SU-DHL-6 (cell line): ENCODE results near the gene PRDM16.

ENCODE experiments used
- H2AFZ ChIP-seq: fragments of 200-600 bp; sonication (generic); 2 replicates; pipeline ENCODE4 v1.6.1; 2014; ENCODE audit warnings: low read depth, mild to moderate bottlenecking, moderate library complexity, mixed read lengths, antibody characterized with exemption, low read length; ENCODE audit not compliant: severe bottlenecking
- H3F3A ChIP-seq: fragments of 200-600 bp; shearing (Covaris generic); 2 replicates; pipeline ENCODE4 v1.6.0; 2016; ENCODE audit warnings: antibody characterized with exemption, mild to moderate bottlenecking; ENCODE audit not compliant: insufficient read depth
- H3K27ac ChIP-seq: fragments of 200-600 bp; sonication (generic); 2 replicates; pipeline ENCODE4 v1.5.1; 2016; ENCODE audit warnings: low read depth, mild to moderate bottlenecking, low read length, moderate library complexity, mixed read lengths
- H3K27me3 ChIP-seq: fragments of 200-600 bp; sonication (generic), shearing (Covaris generic); 2 replicates; pipeline ENCODE4 v1.6.0; 2014; ENCODE audit warnings: mild to moderate bottlenecking, low read length
- H3K36me3 ChIP-seq: fragments of 200-600 bp; sonication (generic); 2 replicates; pipeline ENCODE4 v1.6.1; 2014; ENCODE audit warnings: mild to moderate bottlenecking, low read length, mixed read lengths
- H3K4me2 ChIP-seq: fragments of 300-600, 200-600 bp; shearing (Covaris generic), sonication (generic); 2 replicates; pipeline ENCODE4 v1.6.0; 2014; ENCODE audit warnings: low read length, low read depth, mild to moderate bottlenecking; ENCODE audit not compliant: poor library complexity, severe bottlenecking
- H3K4me3 ChIP-seq: fragments of 200-600 bp; sonication (generic); 2 replicates; pipeline ENCODE4 v1.5.1; 2014; ENCODE audit warnings: antibody characterized with exemption, low read length, mild to moderate bottlenecking, mixed read lengths; ENCODE audit not compliant: insufficient read depth, poor library complexity, severe bottlenecking
- H3K79me2 ChIP-seq: fragments of 200-600 bp; sonication (generic); 2 replicates; pipeline ENCODE4 v1.6.1; 2014; ENCODE audit warnings: mild to moderate bottlenecking, low read length, moderate library complexity; ENCODE audit not compliant: insufficient read depth
- H3K9ac ChIP-seq: fragments of 200-600 bp; sonication (generic); 2 replicates; pipeline ENCODE4 v1.7.0; 2014; ENCODE audit warnings: mild to moderate bottlenecking, low read length
- H3K9me2 ChIP-seq: fragments of 200-600 bp; sonication (generic); replicated peaks from 2 replicates; pipeline ENCODE4 v1.6.1; 2014; ENCODE audit warnings: low read length; ENCODE audit not compliant: insufficient read depth
- H3K9me3 ChIP-seq: fragments of 200-600 bp; sonication (generic); 2 replicates; pipeline ENCODE4 v1.6.1; 2014; ENCODE audit warnings: low read length, mixed read lengths; ENCODE audit not compliant: insufficient read depth
- H4K20me1 ChIP-seq: fragments of 200-600 bp; sonication (generic); 2 replicates; pipeline ENCODE4 v1.6.1; 2014; ENCODE audit warnings: low read depth, mild to moderate bottlenecking, antibody characterized with exemption, low read length, moderate library complexity, mixed read lengths
- CTCF ChIP-seq: fragments of 200-600 bp; sonication (generic); IDR thresholded peaks from one replicate; pipeline ENCODE4 v1.5.1; 2017; ENCODE audit warnings: antibody characterized with exemption, mild to moderate bottlenecking, low read length, moderate library complexity; ENCODE audit not compliant: insufficient read depth, poor library complexity, severe bottlenecking
- EZH2phosphoT487 ChIP-seq: fragments of 200-600 bp; sonication (generic), shearing (Covaris generic); conservative IDR thresholded peaks from 2 replicates; pipeline ENCODE4 v1.6.1; 2018; ENCODE audit warnings: mild to moderate bottlenecking, antibody characterized with exemption, low read length, moderate library complexity, mixed read lengths

PRDM16 gene

DNA sequence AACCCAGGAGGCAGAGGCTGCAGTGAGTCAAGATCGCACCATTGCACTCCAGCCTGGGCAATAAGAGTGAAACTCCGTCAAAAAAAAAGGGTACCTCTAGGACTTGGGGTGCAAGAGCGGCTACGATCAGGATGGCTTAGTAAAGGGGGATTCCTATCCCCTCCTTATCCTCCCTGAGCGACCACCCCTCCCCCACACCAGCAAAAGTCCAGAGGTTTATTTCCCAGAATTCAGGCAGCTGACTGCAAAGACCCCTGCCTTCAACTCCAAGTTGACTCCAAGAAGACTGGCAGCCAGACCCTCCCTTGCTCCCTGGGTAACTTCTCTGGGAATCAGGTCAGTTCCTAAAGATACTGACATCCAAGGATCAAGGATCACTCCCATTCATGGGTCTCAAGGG, 12.4 kb upstream of the PRDM16 start:
- Histone ChIP-seq H3K4me3 (no peak overlapping the region), H3K79me2 (no peaks in the 10 kb centered on the region), H3K9me2 (no peaks in the 10 kb centered on the region), H4K20me1 (no peaks in the 10 kb centered on the region), H3K9me3 (no peaks in the 10 kb centered on the region), H3K36me3 (no peaks in the 10 kb centered on the region), H3K9ac (no peak overlapping the region), H3K27me3 (no peaks in the 10 kb centered on the region), H3K4me2 (no peak overlapping the region), H3F3A (no peaks in the 10 kb centered on the region), H2AFZ (no peak overlapping the region), H3K27ac (no peak overlapping the region)
- TF ChIP-seq EZH2phosphoT487 (no peak), CTCF (no peak)

DNA sequence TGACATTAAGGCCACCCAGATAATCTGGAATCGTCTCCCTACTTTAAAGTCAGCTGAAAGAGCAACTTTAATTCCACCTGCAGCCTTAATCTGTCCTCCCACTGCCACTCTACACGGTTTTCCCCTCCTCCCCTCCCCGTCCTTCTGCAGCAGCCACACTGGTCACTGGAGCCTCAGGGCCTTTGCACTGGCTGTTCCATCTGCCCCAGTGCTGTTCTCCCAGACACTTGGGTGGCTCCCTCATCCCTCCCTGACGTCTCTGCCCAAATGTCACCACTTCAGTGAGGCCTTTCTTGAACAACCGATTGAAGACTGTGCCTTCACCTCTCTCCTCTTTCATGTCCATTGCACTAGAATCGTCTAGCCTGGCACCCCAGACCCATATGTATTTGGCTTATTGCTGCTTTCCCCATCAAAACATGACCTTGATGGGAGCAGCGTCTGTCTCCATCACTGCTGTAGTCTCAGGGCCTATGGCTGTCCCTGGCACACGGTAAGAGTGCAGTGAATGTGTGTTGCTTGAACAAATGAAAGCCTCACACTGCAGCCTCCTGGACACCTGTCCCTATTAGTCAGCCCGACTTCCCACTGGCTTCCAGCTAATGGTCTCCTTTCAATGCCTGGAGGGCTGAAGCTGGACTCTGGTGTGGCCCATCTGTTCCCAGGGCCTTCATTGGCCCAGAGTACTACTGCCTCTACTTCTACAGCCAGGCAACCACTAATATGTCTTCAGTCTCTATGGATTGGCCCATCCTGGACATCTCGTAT, 10.6 kb upstream of the PRDM16 start:
- Histone ChIP-seq H3F3A (no peaks in the 10 kb centered on the region), H4K20me1 (no peaks in the 10 kb centered on the region), H3K36me3 (no peaks in the 10 kb centered on the region), H3K79me2 (no peaks in the 10 kb centered on the region), H3K27ac (no peak overlapping the region), H3K9me2 (no peaks in the 10 kb centered on the region), H3K27me3 (no peaks in the 10 kb centered on the region), H2AFZ (no peak overlapping the region), H3K4me2 (no peak overlapping the region), H3K9me3 (no peaks in the 10 kb centered on the region), H3K4me3 (no peak overlapping the region), H3K9ac (no peak overlapping the region)
- TF ChIP-seq CTCF: no peak
- TF ChIP-seq EZH2phosphoT487: no peak

DNA sequence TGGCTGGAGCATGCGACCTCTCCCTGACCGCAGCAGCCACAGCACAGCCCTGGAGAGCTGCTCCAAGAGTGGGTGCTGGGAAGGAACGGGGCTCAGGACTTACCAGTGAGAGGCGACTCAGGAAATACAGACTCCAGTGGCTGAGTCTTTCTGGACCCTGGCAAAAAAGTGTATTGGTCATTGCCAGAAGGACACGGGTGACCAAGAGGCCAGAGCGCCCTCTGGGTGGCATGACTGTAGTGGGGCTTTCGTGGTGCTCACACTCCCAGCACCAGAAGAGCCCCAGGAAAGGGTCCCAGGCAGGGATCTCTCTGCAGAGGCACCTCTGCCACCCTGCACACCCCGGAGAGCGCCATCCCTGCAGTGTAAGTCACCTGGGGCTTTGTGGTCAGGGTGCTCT, 8.9 kb upstream of the PRDM16 start:
- Histone ChIP-seq H3K27me3 (no peaks in the 10 kb centered on the region), H2AFZ (no peak overlapping the region), H3K27ac (no peak overlapping the region), H3F3A (no peaks in the 10 kb centered on the region), H3K79me2 (no peaks in the 10 kb centered on the region), H3K9me2 (no peaks in the 10 kb centered on the region), H3K36me3 (no peaks in the 10 kb centered on the region), H3K9me3 (no peaks in the 10 kb centered on the region), H3K4me3 (no peak overlapping the region), H3K4me2 (no peak overlapping the region), H3K9ac (no peak overlapping the region), H4K20me1 (no peaks in the 10 kb centered on the region)
- TF ChIP-seq EZH2phosphoT487: no peak
- no peak for TF ChIP-seq CTCF
